Gastroesophageal sphincter (tissue), 4 donors: ENCODE data around the gene NTMT1. TPM values are rescaled to one million over a fixed set of nuclear protein-coding genes. Genes with fewer than 3 reads are reported as not detected.

ENCODE experiments used
- ATAC-seq: fragments of 150-250 bp; one replicate; pipeline ENCODE4 v1.9.1; 2016; ENCODE audit warnings: mild to moderate bottlenecking, moderate library complexity
- H3K27ac ChIP-seq, 4 donors: fragments of 200-600 bp; sonication (generic) in 3 of 4; 1 replicate in 3 of 4; 2 replicates in 1 of 4; pipeline ENCODE4 v1.5.1; 2016 to 2019
- H3K27me3 ChIP-seq: fragments of 200-600 bp; sonication (generic); one replicate; pipeline ENCODE4 v1.5.1; 2019
- H3K36me3 ChIP-seq, 2 donors: fragments of 200-600 bp; sonication (generic); one replicate each; pipeline ENCODE4 v1.5.1; 2019; ENCODE audit warnings: control low read depth in 1 of 2
- H3K4me1 ChIP-seq, 3 donors: fragments of 200-600 bp; sonication (generic); 1 replicate in 2 of 3; 2 replicates in 1 of 3; pipeline ENCODE4 v1.5.1; 2016 to 2019; ENCODE audit warnings: control low read depth in 2 of 3
- H3K4me3 ChIP-seq, 2 donors: fragments of 200-600 bp; sonication (generic); one replicate each; pipeline ENCODE4 v1.5.1; 2019; ENCODE audit warnings: mild to moderate bottlenecking in 1 of 2, moderate library complexity in 1 of 2
- H3K9me3 ChIP-seq, 3 donors: fragments of 200-600 bp; sonication (generic); one replicate each; pipeline ENCODE4 v1.5.1; 2017 to 2019; ENCODE audit warnings: control low read depth in 2 of 3
- CTCF ChIP-seq, 4 experiments: fragments of 200-600 bp in 2 of 4; fragments of 450-650 bp in 2 of 4; sonication (generic) in 1 of 4; IDR thresholded peaks; one replicate each; pipeline ENCODE4 v1.5.1; 2017 to 2019; ENCODE audit warnings: antibody characterized with exemption in 4 of 4, mild to moderate bottlenecking in 2 of 4, moderate library complexity in 2 of 4
- EP300 ChIP-seq: sonication (generic); formaldehyde crosslinking; IDR thresholded peaks from one replicate; pipeline ENCODE4 v1.6.1; 2017; ENCODE audit warnings: antibody characterized with exemption, mild to moderate bottlenecking
- POLR2A ChIP-seq, 2 donors: fragments of 450-650 bp; IDR thresholded peaks; one replicate each; pipeline ENCODE4 v1.6.1; 2017; ENCODE audit warnings: antibody characterized with exemption in 2 of 2, mild to moderate bottlenecking in 2 of 2, moderate library complexity in 1 of 2
- POLR2AphosphoS5 ChIP-seq: sonication (generic); formaldehyde crosslinking; IDR thresholded peaks from one replicate; pipeline ENCODE4 v1.6.1; 2017; ENCODE audit warnings: antibody characterized with exemption
- WGBS, 2 donors: methylation state at CpG; one replicate each; pipeline ENCODE4 v1.1.5; 2018; ENCODE audit warnings: low coverage in 1 of 2; 5-methylcytosine and 5-hydroxymethylcytosine counted together
- total RNA-seq, 4 donors: library from RNA; depleted of rRNA; stranded (reverse); fragments of >200 nt; gene quantifications; one replicate each; pipeline ENCODE4 v1.1.0, GENCODE V29; 2016

NTMT1 gene
- total RNA-seq, 4 donors from 2014 or later = 12.8 to 24.0 (median 21.8) TPM

GRCh38 chr9:129678844-129679243, 52.9 kb downstream of the NTMT1 start:
- Histone ChIP-seq H3K4me1 (peaks cover 0 to 10% (median 0%) of the 10 kb centered on the region in 3 donors), H3K27ac (no peak overlapping the region), H3K27me3 (peaks cover 40% of the 10 kb centered on the region), H3K36me3 (no peaks in the 10 kb centered on the region), H3K9me3 (no peaks in the 10 kb centered on the region), H3K4me3 (no peak overlapping the region)
- WGBS, 2 donors = 67% methylated on average over 4 of the region's 9 CpGs; no CpG with 5 or more reads in 1 of the 2 donors
- ATAC-seq = no peak
- TF ChIP-seq POLR2A (IDR thresholded peaks at IDR 0.05) (no peak), EP300 (no peak), CTCF (IDR thresholded peaks at IDR 0.05) (no peak), POLR2AphosphoS5 (no peak)

DNA sequence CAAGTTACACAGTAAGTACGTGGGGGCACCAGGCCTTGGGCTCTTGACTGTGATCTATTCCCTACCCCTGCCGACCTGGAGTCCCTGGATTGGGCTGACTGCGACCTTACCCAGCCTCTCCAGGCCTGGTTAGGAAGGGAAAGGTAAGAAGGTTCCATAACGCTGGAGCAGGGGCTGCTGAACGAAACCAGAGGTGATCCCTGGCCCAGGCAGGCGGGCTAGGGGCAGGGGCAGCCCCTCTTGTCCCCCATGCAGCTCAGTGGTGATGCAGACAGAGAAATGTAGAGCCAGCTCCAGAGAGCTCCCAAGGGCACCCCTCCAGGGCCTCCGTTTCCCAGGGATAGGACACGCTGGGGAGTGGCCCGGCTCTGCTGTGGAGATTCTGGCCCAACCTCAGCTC, 53.6 kb downstream of the NTMT1 start:
- Histone ChIP-seq H3K27ac (no peak overlapping the region), H3K9me3 (no peaks in the 10 kb centered on the region), H3K4me1 (peaks cover 0 to 10% (median 0%) of the 10 kb centered on the region in 3 donors), H3K27me3 (peaks cover 40% of the 10 kb centered on the region), H3K4me3 (no peak overlapping the region), H3K36me3 (no peaks in the 10 kb centered on the region)
- no peak for ATAC-seq
- WGBS, 2 donors = 90% methylated on average over 2 of the region's 9 CpGs; no CpG with 5 or more reads in 1 of the 2 donors
- TF ChIP-seq EP300 (no peak), POLR2AphosphoS5 (no peak), CTCF (IDR thresholded peaks at IDR 0.05) (no peak), POLR2A (IDR thresholded peaks at IDR 0.05) (no peak)

DNA sequence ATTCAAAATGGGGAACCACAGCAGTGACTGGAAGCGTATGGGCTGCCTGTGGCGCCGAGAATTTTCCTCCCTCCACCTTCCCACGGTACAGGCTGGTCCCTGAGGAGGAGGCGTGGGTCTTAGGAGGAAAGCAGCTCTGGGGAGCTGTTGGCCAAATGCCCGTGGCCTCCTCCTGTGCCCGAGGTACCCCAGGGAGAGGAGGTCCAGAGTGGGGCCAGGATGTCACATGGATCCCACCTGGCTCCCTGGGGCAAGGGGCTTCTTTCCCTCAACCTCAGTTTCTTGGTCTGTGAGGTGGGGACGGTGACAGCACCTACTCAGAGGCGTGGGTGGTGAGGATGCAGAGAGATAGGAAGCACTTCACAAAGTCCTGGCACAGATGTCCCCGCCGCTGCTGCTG, 56.0 kb downstream of the NTMT1 start:
- TF ChIP-seq CTCF (IDR thresholded peaks at IDR 0.05) = no peak
- no peak for TF ChIP-seq POLR2AphosphoS5
- TF ChIP-seq EP300 = no peak
- no peak for TF ChIP-seq POLR2A (IDR thresholded peaks at IDR 0.05)
- Histone ChIP-seq H3K4me1 (no peaks in the 10 kb centered on the region), H3K36me3 (no peaks in the 10 kb centered on the region), H3K27ac (no peak overlapping the region), H3K9me3 (no peaks in the 10 kb centered on the region), H3K27me3 (peaks cover 19% of the 10 kb centered on the region), H3K4me3 (no peak overlapping the region)
- no peak for ATAC-seq
- WGBS, 2 donors = no CpG with 5 or more reads among the region's 11 CpGs

DNA sequence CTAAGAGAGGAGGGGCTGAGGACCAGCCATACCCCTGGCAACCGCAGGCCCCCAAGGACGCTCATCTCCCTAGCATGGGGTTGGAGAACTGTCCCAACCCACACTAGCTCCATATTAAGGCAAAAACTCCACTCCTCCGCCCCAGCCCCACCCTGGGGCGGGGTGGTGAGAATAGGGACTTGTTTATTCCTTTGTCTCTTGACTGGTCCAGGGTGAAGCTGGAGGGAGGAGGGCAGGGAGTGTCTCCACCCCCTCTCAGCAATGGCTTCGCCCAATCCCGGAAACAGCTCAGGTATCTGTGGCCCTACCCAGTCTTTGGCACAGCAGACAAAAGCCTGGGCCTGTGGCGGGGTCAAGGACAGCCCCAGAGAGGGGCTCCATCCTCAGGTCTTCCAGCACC, 56.4 kb downstream of the NTMT1 start:
- H3K27me3 ChIP-seq = peaks cover 14% of the 10 kb centered on the region
- TF ChIP-seq CTCF (IDR thresholded peaks at IDR 0.05) = no peak
- no peak overlapping the region for H3K4me3 ChIP-seq
- no peak for ATAC-seq
- no peaks in the 10 kb centered on the region for H3K36me3 ChIP-seq
- H3K9me3 ChIP-seq = no peaks in the 10 kb centered on the region
- H3K27ac ChIP-seq = no peak overlapping the region
- 100% methylated on average over 1 of the region's 7 CpGs; no CpG with 5 or more reads in 1 of the 2 donors for WGBS, 2 donors
- H3K4me1 ChIP-seq = no peaks in the 10 kb centered on the region

GRCh38 chr9:129685220-129685932, 59.4 kb downstream of the NTMT1 start:
- H3K27ac ChIP-seq = no peak overlapping the region
- H3K4me1 ChIP-seq = no peaks in the 10 kb centered on the region
- no peaks in the 10 kb centered on the region for H3K36me3 ChIP-seq
- no peak for ATAC-seq
- H3K27me3 ChIP-seq = peaks cover 8% of the 10 kb centered on the region
- TF ChIP-seq CTCF (IDR thresholded peaks at IDR 0.05) = no peak
- TF ChIP-seq POLR2AphosphoS5 = no peak
- TF ChIP-seq EP300 = no peak
- no peak for TF ChIP-seq POLR2A (IDR thresholded peaks at IDR 0.05)
- 74 to 81% methylated on average over 8 to 10 of the region's 15 CpGs for WGBS, 2 donors
- H3K4me3 ChIP-seq = no peak overlapping the region
- H3K9me3 ChIP-seq = no peaks in the 10 kb centered on the region
